Suprapubic skin (tissue), 3 donors: ENCODE data around the gene BCL3.

ENCODE experiments used
- EP300 ChIP-seq: sonication (generic); formaldehyde crosslinking; IDR thresholded peaks from one replicate; pipeline ENCODE4 v1.6.1; 2017; ENCODE audit warnings: antibody characterized with exemption
- POLR2A ChIP-seq, 2 donors: fragments of 450-650 bp; IDR thresholded peaks; one replicate each; pipeline ENCODE4 v1.6.1; 2017; ENCODE audit warnings: antibody characterized with exemption in 2 of 2, mild to moderate bottlenecking in 2 of 2, moderate library complexity in 2 of 2
- TF ChIP-seq, protein P1 (sequence below), 2 donors: fragments of 200-600 bp in 1 of 2; fragments of 450-650 bp in 1 of 2; sonication (generic) in 1 of 2; IDR thresholded peaks; one replicate each; pipeline ENCODE4 v1.5.1; 2016 to 2019; ENCODE audit warnings: antibody characterized with exemption in 2 of 2, mild to moderate bottlenecking in 1 of 2, moderate library complexity in 1 of 2

DNA sequence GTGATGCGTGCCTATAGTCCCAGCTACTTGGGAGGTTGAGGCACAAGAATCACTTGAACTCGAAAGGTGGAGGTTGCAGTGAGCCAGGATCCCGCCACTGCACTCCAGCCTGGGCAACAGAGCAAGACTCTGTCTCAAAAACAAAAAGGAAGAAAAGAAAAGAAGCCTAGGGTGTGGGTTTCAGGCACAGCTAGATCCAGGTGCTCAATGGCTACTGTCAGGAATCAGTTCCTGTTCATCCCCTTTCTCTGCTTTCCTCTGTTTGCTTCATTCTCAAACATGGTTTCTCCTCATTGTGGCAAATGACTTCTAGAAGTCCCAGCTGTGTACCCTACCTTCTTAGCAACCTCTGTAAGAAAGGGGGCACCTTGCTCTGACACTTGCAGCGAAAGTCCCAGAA lies 35.0 kb downstream of the BCL3 start:
- TF ChIP-seq, protein P1, sequence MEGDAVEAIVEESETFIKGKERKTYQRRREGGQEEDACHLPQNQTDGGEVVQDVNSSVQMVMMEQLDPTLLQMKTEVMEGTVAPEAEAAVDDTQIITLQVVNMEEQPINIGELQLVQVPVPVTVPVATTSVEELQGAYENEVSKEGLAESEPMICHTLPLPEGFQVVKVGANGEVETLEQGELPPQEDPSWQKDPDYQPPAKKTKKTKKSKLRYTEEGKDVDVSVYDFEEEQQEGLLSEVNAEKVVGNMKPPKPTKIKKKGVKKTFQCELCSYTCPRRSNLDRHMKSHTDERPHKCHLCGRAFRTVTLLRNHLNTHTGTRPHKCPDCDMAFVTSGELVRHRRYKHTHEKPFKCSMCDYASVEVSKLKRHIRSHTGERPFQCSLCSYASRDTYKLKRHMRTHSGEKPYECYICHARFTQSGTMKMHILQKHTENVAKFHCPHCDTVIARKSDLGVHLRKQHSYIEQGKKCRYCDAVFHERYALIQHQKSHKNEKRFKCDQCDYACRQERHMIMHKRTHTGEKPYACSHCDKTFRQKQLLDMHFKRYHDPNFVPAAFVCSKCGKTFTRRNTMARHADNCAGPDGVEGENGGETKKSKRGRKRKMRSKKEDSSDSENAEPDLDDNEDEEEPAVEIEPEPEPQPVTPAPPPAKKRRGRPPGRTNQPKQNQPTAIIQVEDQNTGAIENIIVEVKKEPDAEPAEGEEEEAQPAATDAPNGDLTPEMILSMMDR (IDR thresholded peaks at IDR 0.05): no peak
- TF ChIP-seq POLR2A (IDR thresholded peaks at IDR 0.05): no peak
- TF ChIP-seq EP300: no peak
